SK-N-SH treated with all-trans-retinoic acid at 6 μM for 48 hours (cell line): ENCODE measurements around the gene GAP43.

Experiments used
- ATAC-seq: fragments of 200-7000 bp; cut with Tn5 transposase; 3 replicates; pipeline ENCODE4 v1.9.1; 2020; ENCODE audit warnings: mild to moderate bottlenecking, moderate library complexity
- ARNTL ChIP-seq: fragments of 450-650 bp; formaldehyde crosslinking; IDR thresholded peaks from 2 replicates; pipeline ENCODE4 v1.5.0; 2020; ENCODE audit warnings: low read depth, mild to moderate bottlenecking, moderate library complexity, borderline replicate concordance
- BACH2 ChIP-seq: fragments of 250-450 bp; sonication (Bioruptor Pico); IDR thresholded peaks from 2 replicates; pipeline ENCODE4 v1.9.0; 2021; ENCODE audit warnings: mild to moderate bottlenecking, borderline replicate concordance
- CSDC2 ChIP-seq: fragments of 250-450 bp; sonication (Bioruptor Pico); IDR thresholded peaks from 2 replicates; pipeline ENCODE4 v1.5.0; 2020; ENCODE audit warnings: mild to moderate bottlenecking, moderate library complexity
- ESRRG ChIP-seq: fragments of 250-450 bp; sonication (Bioruptor Pico); IDR thresholded peaks from 2 replicates; pipeline ENCODE4 v1.6.1; 2021; ENCODE audit warnings: mild to moderate bottlenecking
- GLIS3 ChIP-seq: fragments of 250-450 bp; sonication (Bioruptor Pico); IDR thresholded peaks from 2 replicates; pipeline ENCODE4 v1.5.0; 2020; ENCODE audit warnings: mild to moderate bottlenecking, moderate library complexity
- ISL1 ChIP-seq: fragments of 250-450 bp; sonication (Bioruptor Pico); IDR thresholded peaks from 2 replicates; pipeline ENCODE4 v2.1.2; 2022; ENCODE audit warnings: mild to moderate bottlenecking, moderate library complexity
- OSR1 ChIP-seq: fragments of 250-450 bp; sonication (Bioruptor Pico); IDR thresholded peaks from 2 replicates; pipeline ENCODE4 v1.8.0; 2022; ENCODE audit warnings: moderate library complexity, mild to moderate bottlenecking, inconsistent platforms
- PPARA ChIP-seq: fragments of 250-450 bp; sonication (Bioruptor Pico); IDR thresholded peaks from 2 replicates; pipeline ENCODE4 v1.5.0; 2020; ENCODE audit warnings: mild to moderate bottlenecking, borderline replicate concordance
- RARB ChIP-seq: fragments of 250-450 bp; sonication (Bioruptor Pico); IDR thresholded peaks from 2 replicates; pipeline ENCODE4 v1.8.0; 2021; ENCODE audit warnings: mild to moderate bottlenecking, moderate library complexity
- SNAI2 ChIP-seq: fragments of 250-450 bp; sonication (Bioruptor Pico); IDR thresholded peaks from 2 replicates; pipeline ENCODE4 v1.5.0; 2020; ENCODE audit warnings: mild to moderate bottlenecking, moderate library complexity
- TCF4 ChIP-seq: fragments of 250-450 bp; sonication (Bioruptor Pico); IDR thresholded peaks from 2 replicates; pipeline ENCODE4 v1.8.0; 2021; ENCODE audit warnings: mild to moderate bottlenecking, moderate library complexity, borderline replicate concordance
- TOX ChIP-seq: fragments of 250-450 bp; sonication (Bioruptor Pico); IDR thresholded peaks from 2 replicates; pipeline ENCODE4 v1.8.0; 2021; ENCODE audit warnings: mild to moderate bottlenecking, moderate library complexity, borderline replicate concordance
- ZFP30 ChIP-seq: fragments of 450-650 bp; formaldehyde crosslinking; IDR thresholded peaks from 2 replicates; pipeline ENCODE4 v1.5.0; 2022; ENCODE audit warnings: mild to moderate bottlenecking, moderate library complexity
- ZNF565 ChIP-seq: fragments of 450-650 bp; formaldehyde crosslinking; conservative IDR thresholded peaks from 2 replicates; pipeline ENCODE4 v1.5.0; 2020; ENCODE audit warnings: low read depth, mild to moderate bottlenecking, moderate library complexity
- ZNF70 ChIP-seq: fragments of 450-650 bp; formaldehyde crosslinking; IDR thresholded peaks from 2 replicates; pipeline ENCODE4 v1.5.0; 2020; ENCODE audit warnings: mild to moderate bottlenecking, moderate library complexity
- ZNF8 ChIP-seq: fragments of 450-650 bp; formaldehyde crosslinking; IDR thresholded peaks from 2 replicates; pipeline ENCODE4 v1.5.0; 2020; ENCODE audit warnings: mild to moderate bottlenecking, moderate library complexity
- TF ChIP-seq, protein P1 (sequence below): fragments of 250-450 bp; sonication (Bioruptor Pico); IDR thresholded peaks from 2 replicates; pipeline ENCODE4 v1.5.0; 2020; ENCODE audit warnings: mild to moderate bottlenecking, moderate library complexity
- TF ChIP-seq, protein P2 (sequence below): fragments of 250-450 bp; sonication (Bioruptor Pico); IDR thresholded peaks from 2 replicates; pipeline ENCODE4 v1.8.0; 2021; ENCODE audit warnings: low read depth, mild to moderate bottlenecking, moderate library complexity, borderline replicate concordance
- TF ChIP-seq, protein P3 (sequence below): fragments of 250-450 bp; sonication (Bioruptor Pico); IDR thresholded peaks from 2 replicates; pipeline ENCODE4 v1.5.1; 2020; ENCODE audit warnings: low read depth, mild to moderate bottlenecking, moderate library complexity
- TF ChIP-seq, protein P4 (sequence below): fragments of 250-450 bp; sonication (Bioruptor Pico); IDR thresholded peaks from 2 replicates; pipeline ENCODE4 v1.5.1; 2021; ENCODE audit warnings: mild to moderate bottlenecking, moderate library complexity

GAP43 gene

DNA sequence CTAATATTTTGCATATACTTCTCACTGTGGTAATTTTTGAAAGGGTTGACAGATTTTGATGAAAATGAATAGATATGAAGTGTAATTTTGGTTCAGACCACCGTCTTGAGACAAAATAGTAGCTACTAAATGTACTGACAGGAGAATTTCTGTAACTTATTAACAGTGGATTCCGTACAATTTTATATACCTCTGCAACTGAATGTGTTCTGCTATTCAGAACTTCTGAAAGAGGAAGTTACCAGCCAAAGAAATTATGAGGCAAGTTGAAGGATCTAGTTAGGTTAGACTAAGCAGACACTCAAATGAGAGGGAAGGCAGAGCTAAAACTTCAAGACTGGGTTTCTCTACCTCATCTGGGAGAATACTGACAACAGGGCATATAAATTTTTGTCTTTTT, 29.4 kb downstream of the GAP43 start:
- TF ChIP-seq ZNF565 (CRISPR knock-in tag), result no peak
- TF ChIP-seq PPARA (CRISPR knock-in tag), result no peak
- no peak for TF ChIP-seq TOX (CRISPR knock-in tag)
- no peak for TF ChIP-seq RARB (CRISPR knock-in tag)
- no peak for TF ChIP-seq SNAI2
- TF ChIP-seq ISL1 (CRISPR knock-in tag), result no peak
- TF ChIP-seq ZNF8 (CRISPR knock-in tag), result no peak
- no peak for TF ChIP-seq ARNTL (CRISPR knock-in tag)
- TF ChIP-seq CSDC2 (CRISPR knock-in tag), result no peak
- TF ChIP-seq ZNF70 (CRISPR knock-in tag), result no peak
- TF ChIP-seq OSR1 (CRISPR knock-in tag), result no peak
- TF ChIP-seq, protein P1, sequence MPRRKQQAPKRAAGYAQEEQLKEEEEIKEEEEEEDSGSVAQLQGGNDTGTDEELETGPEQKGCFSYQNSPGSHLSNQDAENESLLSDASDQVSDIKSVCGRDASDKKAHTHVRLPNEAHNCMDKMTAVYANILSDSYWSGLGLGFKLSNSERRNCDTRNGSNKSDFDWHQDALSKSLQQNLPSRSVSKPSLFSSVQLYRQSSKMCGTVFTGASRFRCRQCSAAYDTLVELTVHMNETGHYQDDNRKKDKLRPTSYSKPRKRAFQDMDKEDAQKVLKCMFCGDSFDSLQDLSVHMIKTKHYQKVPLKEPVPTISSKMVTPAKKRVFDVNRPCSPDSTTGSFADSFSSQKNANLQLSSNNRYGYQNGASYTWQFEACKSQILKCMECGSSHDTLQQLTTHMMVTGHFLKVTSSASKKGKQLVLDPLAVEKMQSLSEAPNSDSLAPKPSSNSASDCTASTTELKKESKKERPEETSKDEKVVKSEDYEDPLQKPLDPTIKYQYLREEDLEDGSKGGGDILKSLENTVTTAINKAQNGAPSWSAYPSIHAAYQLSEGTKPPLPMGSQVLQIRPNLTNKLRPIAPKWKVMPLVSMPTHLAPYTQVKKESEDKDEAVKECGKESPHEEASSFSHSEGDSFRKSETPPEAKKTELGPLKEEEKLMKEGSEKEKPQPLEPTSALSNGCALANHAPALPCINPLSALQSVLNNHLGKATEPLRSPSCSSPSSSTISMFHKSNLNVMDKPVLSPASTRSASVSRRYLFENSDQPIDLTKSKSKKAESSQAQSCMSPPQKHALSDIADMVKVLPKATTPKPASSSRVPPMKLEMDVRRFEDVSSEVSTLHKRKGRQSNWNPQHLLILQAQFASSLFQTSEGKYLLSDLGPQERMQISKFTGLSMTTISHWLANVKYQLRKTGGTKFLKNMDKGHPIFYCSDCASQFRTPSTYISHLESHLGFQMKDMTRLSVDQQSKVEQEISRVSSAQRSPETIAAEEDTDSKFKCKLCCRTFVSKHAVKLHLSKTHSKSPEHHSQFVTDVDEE (CRISPR knock-in tag), result no peak
- TF ChIP-seq, protein P2, sequence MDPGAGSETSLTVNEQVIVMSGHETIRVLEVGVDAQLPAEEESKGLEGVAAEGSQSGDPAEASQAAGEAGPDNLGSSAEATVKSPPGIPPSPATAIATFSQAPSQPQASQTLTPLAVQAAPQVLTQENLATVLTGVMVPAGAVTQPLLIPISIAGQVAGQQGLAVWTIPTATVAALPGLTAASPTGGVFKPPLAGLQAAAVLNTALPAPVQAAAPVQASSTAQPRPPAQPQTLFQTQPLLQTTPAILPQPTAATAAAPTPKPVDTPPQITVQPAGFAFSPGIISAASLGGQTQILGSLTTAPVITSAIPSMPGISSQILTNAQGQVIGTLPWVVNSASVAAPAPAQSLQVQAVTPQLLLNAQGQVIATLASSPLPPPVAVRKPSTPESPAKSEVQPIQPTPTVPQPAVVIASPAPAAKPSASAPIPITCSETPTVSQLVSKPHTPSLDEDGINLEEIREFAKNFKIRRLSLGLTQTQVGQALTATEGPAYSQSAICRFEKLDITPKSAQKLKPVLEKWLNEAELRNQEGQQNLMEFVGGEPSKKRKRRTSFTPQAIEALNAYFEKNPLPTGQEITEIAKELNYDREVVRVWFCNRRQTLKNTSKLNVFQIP (CRISPR knock-in tag), result no peak
- TF ChIP-seq GLIS3 (CRISPR knock-in tag), result no peak
- no peak for TF ChIP-seq BACH2 (CRISPR knock-in tag)
- TF ChIP-seq ZFP30, result no peak
- TF ChIP-seq, all 23 proteins: peak for 0
- no peak for ATAC-seq

DNA sequence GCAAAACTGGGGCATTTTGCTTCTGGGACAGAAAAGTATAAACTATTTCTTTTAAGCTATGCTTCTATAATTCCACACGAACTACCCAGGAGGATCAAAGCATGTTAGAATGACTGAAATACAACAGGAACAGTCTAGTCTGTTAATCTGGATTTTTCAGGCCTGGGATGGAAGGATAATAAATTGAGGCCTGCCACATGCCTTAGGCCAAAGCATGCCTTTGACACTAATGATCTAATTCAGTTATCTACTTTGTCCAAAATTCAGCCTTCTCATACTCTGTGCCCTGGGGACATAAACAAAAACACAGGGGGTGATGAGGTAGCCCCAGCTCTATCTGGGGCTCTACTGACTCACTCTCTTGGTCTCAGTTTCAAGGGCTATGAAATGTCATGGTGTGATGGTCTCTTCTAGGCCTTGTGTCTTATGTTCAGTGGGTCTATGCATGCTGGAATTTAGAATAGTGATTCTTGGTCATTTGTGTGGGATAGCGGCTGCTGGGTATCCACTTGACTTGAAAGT, 32.5 kb downstream of the GAP43 start:
- TF ChIP-seq, protein P1 (CRISPR knock-in tag), result peak; percentile 31; the same call in 1 of the 2 replicates
- TF ChIP-seq TCF4 (CRISPR knock-in tag), result no peak
- no peak for ATAC-seq

DNA sequence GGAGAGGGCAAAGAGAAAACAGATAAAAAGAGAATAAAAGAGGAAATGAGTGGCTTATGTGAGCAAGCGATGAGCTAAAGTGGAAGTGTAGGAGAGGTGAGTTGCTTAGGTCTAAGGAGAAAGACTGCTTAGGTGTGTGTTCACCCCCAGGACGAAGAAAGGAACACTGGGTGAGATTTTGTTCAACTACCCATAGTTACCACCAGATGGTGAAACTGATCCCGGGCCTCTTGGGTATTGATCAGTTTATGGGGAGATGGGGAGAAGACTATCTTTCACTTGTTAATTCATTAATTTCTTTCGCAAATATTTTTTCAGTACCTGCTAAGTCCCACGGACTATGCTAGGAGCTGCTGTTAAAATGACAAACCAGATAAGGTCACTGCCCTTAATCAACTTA, 33.9 kb downstream of the GAP43 start:
- ATAC-seq, result no peak
- TF ChIP-seq CSDC2 (CRISPR knock-in tag), result no peak
- no peak for TF ChIP-seq ESRRG
- TF ChIP-seq, protein P3, sequence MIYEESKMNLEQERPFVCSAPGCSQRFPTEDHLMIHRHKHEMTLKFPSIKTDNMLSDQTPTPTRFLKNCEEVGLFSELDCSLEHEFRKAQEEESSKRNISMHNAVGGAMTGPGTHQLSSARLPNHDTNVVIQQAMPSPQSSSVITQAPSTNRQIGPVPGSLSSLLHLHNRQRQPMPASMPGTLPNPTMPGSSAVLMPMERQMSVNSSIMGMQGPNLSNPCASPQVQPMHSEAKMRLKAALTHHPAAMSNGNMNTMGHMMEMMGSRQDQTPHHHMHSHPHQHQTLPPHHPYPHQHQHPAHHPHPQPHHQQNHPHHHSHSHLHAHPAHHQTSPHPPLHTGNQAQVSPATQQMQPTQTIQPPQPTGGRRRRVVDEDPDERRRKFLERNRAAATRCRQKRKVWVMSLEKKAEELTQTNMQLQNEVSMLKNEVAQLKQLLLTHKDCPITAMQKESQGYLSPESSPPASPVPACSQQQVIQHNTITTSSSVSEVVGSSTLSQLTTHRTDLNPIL (CRISPR knock-in tag), result no peak
- no peak for TF ChIP-seq TOX (CRISPR knock-in tag)
- TF ChIP-seq TCF4 (CRISPR knock-in tag), result no peak
- TF ChIP-seq RARB (CRISPR knock-in tag), result no peak
- TF ChIP-seq, protein P4, sequence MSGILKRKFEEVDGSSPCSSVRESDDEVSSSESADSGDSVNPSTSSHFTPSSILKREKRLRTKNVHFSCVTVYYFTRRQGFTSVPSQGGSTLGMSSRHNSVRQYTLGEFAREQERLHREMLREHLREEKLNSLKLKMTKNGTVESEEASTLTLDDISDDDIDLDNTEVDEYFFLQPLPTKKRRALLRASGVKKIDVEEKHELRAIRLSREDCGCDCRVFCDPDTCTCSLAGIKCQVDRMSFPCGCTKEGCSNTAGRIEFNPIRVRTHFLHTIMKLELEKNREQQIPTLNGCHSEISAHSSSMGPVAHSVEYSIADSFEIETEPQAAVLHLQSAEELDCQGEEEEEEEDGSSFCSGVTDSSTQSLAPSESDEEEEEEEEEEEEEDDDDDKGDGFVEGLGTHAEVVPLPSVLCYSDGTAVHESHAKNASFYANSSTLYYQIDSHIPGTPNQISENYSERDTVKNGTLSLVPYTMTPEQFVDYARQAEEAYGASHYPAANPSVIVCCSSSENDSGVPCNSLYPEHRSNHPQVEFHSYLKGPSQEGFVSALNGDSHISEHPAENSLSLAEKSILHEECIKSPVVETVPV (CRISPR knock-in tag), result no peak
- TF ChIP-seq, all 23 proteins: peak for 0
